ENCODE results near the gene CCDC141. TPM values are rescaled to one million over a fixed set of nuclear protein-coding genes. Genes with fewer than 3 reads are reported as not detected.
A peak's percentile ranks its signal among the peaks of the same experiment; 100 is the strongest.

Gene CCDC141
- total and polyA plus RNA-seq, 2 experiments from 2014 or later, result 11.7 to 13.4 TPM

GRCh38 chr2:179050755-179051154 is 818 bp upstream of the CCDC141 start (continued):
- TF ChIP-seq POLR2AphosphoS5 (IDR thresholded peaks at IDR 0.05; ENCODE audit: low read depth) (no peak), ZNF331 (CRISPR knock-in tag; IDR thresholded peaks at IDR 0.05; ENCODE audit: low read depth) (no peak), ZNF114 (CRISPR knock-in tag; IDR thresholded peaks at IDR 0.05) (no peak)
- TF ChIP-seq, protein P1, sequence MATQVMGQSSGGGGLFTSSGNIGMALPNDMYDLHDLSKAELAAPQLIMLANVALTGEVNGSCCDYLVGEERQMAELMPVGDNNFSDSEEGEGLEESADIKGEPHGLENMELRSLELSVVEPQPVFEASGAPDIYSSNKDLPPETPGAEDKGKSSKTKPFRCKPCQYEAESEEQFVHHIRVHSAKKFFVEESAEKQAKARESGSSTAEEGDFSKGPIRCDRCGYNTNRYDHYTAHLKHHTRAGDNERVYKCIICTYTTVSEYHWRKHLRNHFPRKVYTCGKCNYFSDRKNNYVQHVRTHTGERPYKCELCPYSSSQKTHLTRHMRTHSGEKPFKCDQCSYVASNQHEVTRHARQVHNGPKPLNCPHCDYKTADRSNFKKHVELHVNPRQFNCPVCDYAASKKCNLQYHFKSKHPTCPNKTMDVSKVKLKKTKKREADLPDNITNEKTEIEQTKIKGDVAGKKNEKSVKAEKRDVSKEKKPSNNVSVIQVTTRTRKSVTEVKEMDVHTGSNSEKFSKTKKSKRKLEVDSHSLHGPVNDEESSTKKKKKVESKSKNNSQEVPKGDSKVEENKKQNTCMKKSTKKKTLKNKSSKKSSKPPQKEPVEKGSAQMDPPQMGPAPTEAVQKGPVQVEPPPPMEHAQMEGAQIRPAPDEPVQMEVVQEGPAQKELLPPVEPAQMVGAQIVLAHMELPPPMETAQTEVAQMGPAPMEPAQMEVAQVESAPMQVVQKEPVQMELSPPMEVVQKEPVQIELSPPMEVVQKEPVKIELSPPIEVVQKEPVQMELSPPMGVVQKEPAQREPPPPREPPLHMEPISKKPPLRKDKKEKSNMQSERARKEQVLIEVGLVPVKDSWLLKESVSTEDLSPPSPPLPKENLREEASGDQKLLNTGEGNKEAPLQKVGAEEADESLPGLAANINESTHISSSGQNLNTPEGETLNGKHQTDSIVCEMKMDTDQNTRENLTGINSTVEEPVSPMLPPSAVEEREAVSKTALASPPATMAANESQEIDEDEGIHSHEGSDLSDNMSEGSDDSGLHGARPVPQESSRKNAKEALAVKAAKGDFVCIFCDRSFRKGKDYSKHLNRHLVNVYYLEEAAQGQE (IDR thresholded peaks at IDR 0.05; ENCODE audit: unreplicated experiment), result no peak
- TF ChIP-seq, protein P2, sequence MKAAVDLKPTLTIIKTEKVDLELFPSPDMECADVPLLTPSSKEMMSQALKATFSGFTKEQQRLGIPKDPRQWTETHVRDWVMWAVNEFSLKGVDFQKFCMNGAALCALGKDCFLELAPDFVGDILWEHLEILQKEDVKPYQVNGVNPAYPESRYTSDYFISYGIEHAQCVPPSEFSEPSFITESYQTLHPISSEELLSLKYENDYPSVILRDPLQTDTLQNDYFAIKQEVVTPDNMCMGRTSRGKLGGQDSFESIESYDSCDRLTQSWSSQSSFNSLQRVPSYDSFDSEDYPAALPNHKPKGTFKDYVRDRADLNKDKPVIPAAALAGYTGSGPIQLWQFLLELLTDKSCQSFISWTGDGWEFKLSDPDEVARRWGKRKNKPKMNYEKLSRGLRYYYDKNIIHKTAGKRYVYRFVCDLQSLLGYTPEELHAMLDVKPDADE (IDR thresholded peaks at IDR 0.05), result no peak

DNA sequence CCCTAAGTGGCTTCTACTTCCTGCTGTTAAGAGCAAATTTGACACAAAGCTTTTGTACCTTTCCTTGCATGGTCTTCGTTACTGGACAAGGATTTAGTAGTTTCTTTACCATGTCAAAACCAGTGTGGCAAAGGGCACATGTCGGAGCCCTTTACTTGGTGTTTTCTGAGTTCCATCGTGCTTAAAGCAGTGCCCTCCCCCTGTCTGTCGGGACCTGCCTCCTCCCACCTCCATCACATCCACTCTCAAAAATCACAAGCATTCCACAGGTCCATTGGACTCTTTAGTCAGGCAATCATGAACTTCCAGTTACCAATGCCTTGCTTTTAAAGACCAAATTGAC is 763 bp downstream of the CCDC141 start:
- H3K36me3 ChIP-seq (ENCODE audit: insufficient read depth), result 0 out of 2 replicates have a peak, but pooled peaks cover 9% of the 10 kb centered on the region
- Mint-ChIP-seq H3K4me1 (peaks cover 29% of the 10 kb centered on the region), H3K27me3 (ENCODE audit: insufficient read depth, low read depth, poor library complexity) (no peaks in the 10 kb centered on the region), H3K36me3 (ENCODE audit: low read depth) (peaks cover 27% of the 10 kb centered on the region), H3K27ac (no peak overlapping the region), H3K9me3 (no peaks in the 10 kb centered on the region), H3K4me3 (no peak overlapping the region)
- H4K20me1 ChIP-seq (replicated peaks; ENCODE audit: insufficient read depth), result no peaks in the 10 kb centered on the region
- H3K4me3 ChIP-seq, result peak overlapping the region; percentile 10; the same call in 1 of the 2 replicates
- DNase-seq (ENCODE audit: low spot score) (no peak), ATAC-seq (no peak)
- peaks cover 3% of the 10 kb centered on the region; the same call in 1 of the 2 replicates for H3K79me2 ChIP-seq (replicated peaks; ENCODE audit: insufficient read depth)
- H3K4me2 ChIP-seq, result peak overlapping the region; percentile 68
- H3K4me1 ChIP-seq (ENCODE audit: insufficient read depth), result peaks cover 50% of the 10 kb centered on the region
- no peak overlapping the region for H2AFZ ChIP-seq
- TF ChIP-seq ZNF331 (CRISPR knock-in tag; IDR thresholded peaks at IDR 0.05; ENCODE audit: low read depth), result no peak
- TF ChIP-seq, protein P3, sequence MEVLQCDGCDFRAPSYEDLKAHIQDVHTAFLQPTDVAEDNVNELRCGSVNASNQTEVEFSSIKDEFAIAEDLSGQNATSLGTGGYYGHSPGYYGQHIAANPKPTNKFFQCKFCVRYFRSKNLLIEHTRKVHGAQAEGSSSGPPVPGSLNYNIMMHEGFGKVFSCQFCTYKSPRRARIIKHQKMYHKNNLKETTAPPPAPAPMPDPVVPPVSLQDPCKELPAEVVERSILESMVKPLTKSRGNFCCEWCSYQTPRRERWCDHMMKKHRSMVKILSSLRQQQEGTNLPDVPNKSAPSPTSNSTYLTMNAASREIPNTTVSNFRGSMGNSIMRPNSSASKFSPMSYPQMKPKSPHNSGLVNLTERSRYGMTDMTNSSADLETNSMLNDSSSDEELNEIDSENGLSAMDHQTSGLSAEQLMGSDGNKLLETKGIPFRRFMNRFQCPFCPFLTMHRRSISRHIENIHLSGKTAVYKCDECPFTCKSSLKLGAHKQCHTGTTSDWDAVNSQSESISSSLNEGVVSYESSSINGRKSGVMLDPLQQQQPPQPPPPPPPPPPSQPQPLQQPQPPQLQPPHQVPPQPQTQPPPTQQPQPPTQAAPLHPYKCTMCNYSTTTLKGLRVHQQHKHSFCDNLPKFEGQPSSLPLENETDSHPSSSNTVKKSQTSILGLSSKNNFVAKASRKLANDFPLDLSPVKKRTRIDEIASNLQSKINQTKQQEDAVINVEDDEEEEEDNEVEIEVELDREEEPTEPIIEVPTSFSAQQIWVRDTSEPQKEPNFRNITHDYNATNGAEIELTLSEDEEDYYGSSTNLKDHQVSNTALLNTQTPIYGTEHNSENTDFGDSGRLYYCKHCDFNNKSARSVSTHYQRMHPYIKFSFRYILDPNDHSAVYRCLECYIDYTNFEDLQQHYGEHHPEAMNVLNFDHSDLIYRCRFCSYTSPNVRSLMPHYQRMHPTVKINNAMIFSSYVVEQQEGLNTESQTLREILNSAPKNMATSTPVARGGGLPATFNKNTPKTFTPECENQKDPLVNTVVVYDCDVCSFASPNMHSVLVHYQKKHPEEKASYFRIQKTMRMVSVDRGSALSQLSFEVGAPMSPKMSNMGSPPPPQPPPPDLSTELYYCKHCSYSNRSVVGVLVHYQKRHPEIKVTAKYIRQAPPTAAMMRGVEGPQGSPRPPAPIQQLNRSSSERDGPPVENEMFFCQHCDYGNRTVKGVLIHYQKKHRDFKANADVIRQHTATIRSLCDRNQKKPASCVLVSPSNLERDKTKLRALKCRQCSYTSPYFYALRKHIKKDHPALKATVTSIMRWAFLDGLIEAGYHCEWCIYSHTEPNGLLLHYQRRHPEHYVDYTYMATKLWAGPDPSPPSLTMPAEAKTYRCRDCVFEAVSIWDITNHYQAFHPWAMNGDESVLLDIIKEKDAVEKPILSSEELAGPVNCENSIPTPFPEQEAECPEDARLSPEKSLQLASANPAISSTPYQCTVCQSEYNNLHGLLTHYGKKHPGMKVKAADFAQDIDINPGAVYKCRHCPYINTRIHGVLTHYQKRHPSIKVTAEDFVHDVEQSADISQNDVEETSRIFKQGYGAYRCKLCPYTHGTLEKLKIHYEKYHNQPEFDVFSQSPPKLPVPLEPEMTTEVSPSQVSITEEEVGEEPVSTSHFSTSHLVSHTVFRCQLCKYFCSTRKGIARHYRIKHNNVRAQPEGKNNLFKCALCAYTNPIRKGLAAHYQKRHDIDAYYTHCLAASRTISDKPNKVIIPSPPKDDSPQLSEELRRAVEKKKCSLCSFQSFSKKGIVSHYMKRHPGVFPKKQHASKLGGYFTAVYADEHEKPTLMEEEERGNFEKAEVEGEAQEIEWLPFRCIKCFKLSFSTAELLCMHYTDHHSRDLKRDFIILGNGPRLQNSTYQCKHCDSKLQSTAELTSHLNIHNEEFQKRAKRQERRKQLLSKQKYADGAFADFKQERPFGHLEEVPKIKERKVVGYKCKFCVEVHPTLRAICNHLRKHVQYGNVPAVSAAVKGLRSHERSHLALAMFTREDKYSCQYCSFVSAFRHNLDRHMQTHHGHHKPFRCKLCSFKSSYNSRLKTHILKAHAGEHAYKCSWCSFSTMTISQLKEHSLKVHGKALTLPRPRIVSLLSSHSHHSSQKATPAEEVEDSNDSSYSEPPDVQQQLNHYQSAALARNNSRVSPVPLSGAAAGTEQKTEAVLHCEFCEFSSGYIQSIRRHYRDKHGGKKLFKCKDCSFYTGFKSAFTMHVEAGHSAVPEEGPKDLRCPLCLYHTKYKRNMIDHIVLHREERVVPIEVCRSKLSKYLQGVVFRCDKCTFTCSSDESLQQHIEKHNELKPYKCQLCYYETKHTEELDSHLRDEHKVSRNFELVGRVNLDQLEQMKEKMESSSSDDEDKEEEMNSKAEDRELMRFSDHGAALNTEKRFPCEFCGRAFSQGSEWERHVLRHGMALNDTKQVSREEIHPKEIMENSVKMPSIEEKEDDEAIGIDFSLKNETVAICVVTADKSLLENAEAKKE (CRISPR knock-in tag; IDR thresholded peaks at IDR 0.05), result no peak
- no peak for TF ChIP-seq ZNF114 (CRISPR knock-in tag; IDR thresholded peaks at IDR 0.05)
- H3F3A ChIP-seq (replicated peaks; ENCODE audit: low read depth), result no peaks in the 10 kb centered on the region; the same call in 1 of the 2 replicates
- no peaks in the 10 kb centered on the region for H3K27me3 ChIP-seq (ENCODE audit: insufficient read depth)
- no peak overlapping the region for H3K27ac ChIP-seq (ENCODE audit: low read depth)
- H3K9me2 ChIP-seq (ENCODE audit: insufficient read depth), result no peaks in the 10 kb centered on the region

Measured in GM23338 (cell line).